A673 (cell line): ENCODE measurements around the gene MTF2. TPM values are rescaled to one million over a fixed set of nuclear protein-coding genes. Genes with fewer than 3 reads are reported as not detected.

Source experiments
- BruUV-seq: library from RNA; stranded (reverse); fragments of 400-500 nt; replicated peaks from 2 replicates; lab custom pipeline; 2021; lab: Mats Ljungman, UMichigan
- CTCF ChIA-PET: fragments of 300-600 bp; sonication (Branson Sonifier 250); formaldehyde crosslinking; loops from one replicate; lab custom pipeline; 2022; ENCODE audit warnings: antibody characterized with exemption; lab: Charles Lee
- POLR2A ChIA-PET: fragments of 300-600 bp; sonication (Branson Sonifier 250); formaldehyde crosslinking; loops from one replicate; lab custom pipeline; 2022; ENCODE audit warnings: antibody characterized with exemption; ENCODE audit not compliant: low non-redundant PET; lab: Charles Lee
- DNase-seq: peaks from one replicate; pipeline ENCODE4 v3.0.0-alpha.2; 2015; ENCODE audit warnings: low spot score
- H3K27ac ChIP-seq: fragments of 200-600 bp; sonication (generic); 2 replicates; pipeline ENCODE4 v1.5.1; 2016; ENCODE audit warnings: mixed run types, low read depth, mild to moderate bottlenecking, mixed read lengths, antibody characterized with exemption, low read length; ENCODE audit not compliant: poor library complexity, severe bottlenecking
- H3K27me3 ChIP-seq: fragments of 200-600 bp; sonication (generic); replicated peaks from 2 replicates; pipeline ENCODE4 v1.6.1; 2017; ENCODE audit warnings: mixed run types, low read depth, mild to moderate bottlenecking, mixed read lengths, antibody characterized with exemption, low read length; ENCODE audit not compliant: insufficient read depth, poor library complexity
- H3K36me3 ChIP-seq: fragments of 200-600 bp; sonication (generic); 2 replicates; pipeline ENCODE4 v1.6.1; 2016; ENCODE audit warnings: mixed run types, mild to moderate bottlenecking, mixed read lengths, antibody characterized with exemption, low read length; ENCODE audit not compliant: insufficient read depth, poor library complexity, severe bottlenecking
- H3K4me1 ChIP-seq: fragments of 200-600 bp; sonication (generic); 2 replicates; pipeline ENCODE4 v1.6.1; 2017; ENCODE audit warnings: mixed run types, mild to moderate bottlenecking, mixed read lengths, antibody characterized with exemption, low read length; ENCODE audit not compliant: insufficient read depth, poor library complexity, severe bottlenecking
- H3K4me3 ChIP-seq: fragments of 200-600 bp; sonication (generic); 2 replicates; pipeline ENCODE4 v1.5.1; 2016; ENCODE audit warnings: low read depth, mixed run types, mild to moderate bottlenecking, mixed read lengths, low read length; ENCODE audit not compliant: poor library complexity, severe bottlenecking
- H3K9me3 ChIP-seq: fragments of 200-600 bp; sonication (generic); 2 replicates; pipeline ENCODE4 v1.6.1; 2016; ENCODE audit warnings: mixed run types, low read depth, mild to moderate bottlenecking, mixed read lengths, antibody characterized with exemption, low read length; ENCODE audit not compliant: poor library complexity, severe bottlenecking
- CTCF ChIP-seq: fragments of 300-800, 200-600 bp; sonication (generic); conservative IDR thresholded peaks from 2 replicates; pipeline ENCODE4 v1.5.1; 2017; ENCODE audit warnings: low read depth, mild to moderate bottlenecking, antibody characterized with exemption, low read length, moderate library complexity, mixed read lengths
- EZH2 ChIP-seq: fragments of 200-600 bp; sonication (generic); IDR thresholded peaks from 2 replicates; pipeline ENCODE4 v1.6.1; 2017; ENCODE audit warnings: borderline replicate concordance, low read depth, mild to moderate bottlenecking, mixed read lengths, antibody characterized with exemption, low read length; ENCODE audit not compliant: poor library complexity, severe bottlenecking
- intact Hi-C: fragments of 100-400 bp; cut with micrococcal nuclease; formaldehyde crosslinking; loops from one replicate; pipeline ENCODE4 v1.10.0; 2022; ENCODE audit not compliant: unreplicated experiment
- total RNA-seq: library from RNA; stranded (reverse); gene quantifications from 2 replicates; pipeline ENCODE4 v1.2.3, GENCODE V29; 2021

Gene MTF2
- total RNA-seq, 1 experiment from 2014 or later, result 68.5 TPM

- CTCF ChIA-PET, result no interaction called here
- no peak for DNase-seq
Measured at GRCh38 chr1:93177991-93178390, 98.9 kb downstream of the MTF2 start.

GRCh38 chr1:93178418-93178817 lies 99.3 kb downstream of the MTF2 start:
- peak overlapping the region; percentile 76 for H3K4me3 ChIP-seq
- peaks cover 29% of the 10 kb centered on the region for H3K4me1 ChIP-seq
- ChIA-PET CTCF (no interaction called here), POLR2A (no interaction called here)
- no peak for TF ChIP-seq EZH2
- TF ChIP-seq CTCF, result no peak
- BruUV-seq, result no TSS peak
- DNase-seq, result no peak
- peak overlapping the region; percentile 6 for H3K27ac ChIP-seq
- intact Hi-C loops, result no loop called here
- H3K27me3 ChIP-seq, result no peaks in the 10 kb centered on the region
- no peaks in the 10 kb centered on the region for H3K36me3 ChIP-seq
- no peaks in the 10 kb centered on the region for H3K9me3 ChIP-seq

More at GRCh38 chr1:93177991-93178390, 98.9 kb downstream of the MTF2 start:
- BruUV-seq, result no TSS peak
- no peaks in the 10 kb centered on the region for H3K9me3 ChIP-seq
- H3K27ac ChIP-seq, result peak overlapping the region; percentile 6
- POLR2A ChIA-PET, result no interaction called here
- intact Hi-C loops, result no loop called here
- TF ChIP-seq CTCF (no peak), EZH2 (no peak)
- H3K4me1 ChIP-seq, result peaks cover 25% of the 10 kb centered on the region
- no peaks in the 10 kb centered on the region for H3K36me3 ChIP-seq
- H3K27me3 ChIP-seq, result no peaks in the 10 kb centered on the region
- peak overlapping the region; percentile 76 for H3K4me3 ChIP-seq

- intact Hi-C loops, result loop anchor here (2.0 kb wide), 1 partner anchor 99 kb away; no protein-coding TSS in a partner anchor
- BruUV-seq, result no TSS peak
- H3K36me3 ChIP-seq, result peaks cover 5% of the 10 kb centered on the region
- H3K4me3 ChIP-seq, result peak within 1 kb of the TSS; percentile 76
- DNase-seq, result peak; percentile 99
- peak within 1 kb of the TSS; percentile 93 for H3K27ac ChIP-seq
- H3K27me3 ChIP-seq, result no peaks in the 10 kb centered on the region
- peaks cover 33% of the 10 kb centered on the region for H3K4me1 ChIP-seq
- CTCF ChIA-PET, result no interaction called here
- H3K9me3 ChIP-seq, result no peaks in the 10 kb centered on the region
- TF ChIP-seq EZH2 (no peak), CTCF (peak; percentile 14; the same call in 1 of the 2 replicates)
- POLR2A ChIA-PET, result interaction anchor here (0.5 kb wide), 1 partner anchor 166 kb away, joined by 3 read pairs; the partner anchor contains the start of gene DR1
Measured at GRCh38 chr1:93179886-93180722, 101.0 kb downstream of the MTF2 start, which contains the start of gene TMED5. TMED5 (minus strand) TSS chr1:93180413; CDS start chr1:93180242, 171 bp downstream.
